Astrocyte (in vitro differentiated cells and primary cell): ENCODE data around the gene RETREG3.

ENCODE experiments used
- EZH2 ChIP-seq: IDR thresholded peaks from 2 replicates; pipeline ENCODE4 v1.6.1; 2012; ENCODE audit warnings: mild to moderate bottlenecking, low read length, inconsistent platforms; ENCODE audit not compliant: insufficient read depth
- TF ChIP-seq, protein P1 (sequence below): IDR thresholded peaks from 2 replicates; pipeline ENCODE4 v1.5.1; 2011; ENCODE audit warnings: low read depth, mild to moderate bottlenecking, inconsistent platforms, low read length, moderate library complexity; ENCODE audit not compliant: insufficient read depth

DNA sequence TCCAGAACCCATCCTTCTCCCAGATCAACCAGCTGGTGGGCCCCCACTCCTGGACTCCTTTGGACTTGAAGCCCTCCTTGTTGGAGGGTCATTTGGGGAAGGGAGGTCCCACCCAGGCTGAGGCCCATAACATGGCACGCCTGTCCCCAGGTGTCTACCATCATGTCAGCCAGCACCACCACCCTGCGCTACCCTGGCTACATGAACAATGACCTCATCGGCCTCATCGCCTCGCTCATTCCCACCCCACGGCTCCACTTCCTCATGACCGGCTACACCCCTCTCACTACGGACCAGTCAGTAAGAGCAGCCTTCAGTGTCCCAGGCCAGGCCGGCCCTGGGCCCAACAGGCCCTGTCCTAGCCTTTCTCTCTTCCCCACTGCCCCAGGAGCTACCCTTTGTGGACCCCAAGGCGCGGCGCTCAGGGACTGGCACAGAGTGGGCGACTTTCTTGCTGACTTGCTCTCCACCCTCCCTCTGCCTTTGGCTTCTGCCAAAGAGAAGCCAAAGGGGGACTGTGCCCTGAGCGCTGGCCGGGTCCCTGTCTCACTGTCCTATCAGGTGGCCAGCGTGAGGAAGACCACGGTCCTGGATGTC lies 4.6 kb upstream of the RETREG3 start:
- TF ChIP-seq, protein P1, sequence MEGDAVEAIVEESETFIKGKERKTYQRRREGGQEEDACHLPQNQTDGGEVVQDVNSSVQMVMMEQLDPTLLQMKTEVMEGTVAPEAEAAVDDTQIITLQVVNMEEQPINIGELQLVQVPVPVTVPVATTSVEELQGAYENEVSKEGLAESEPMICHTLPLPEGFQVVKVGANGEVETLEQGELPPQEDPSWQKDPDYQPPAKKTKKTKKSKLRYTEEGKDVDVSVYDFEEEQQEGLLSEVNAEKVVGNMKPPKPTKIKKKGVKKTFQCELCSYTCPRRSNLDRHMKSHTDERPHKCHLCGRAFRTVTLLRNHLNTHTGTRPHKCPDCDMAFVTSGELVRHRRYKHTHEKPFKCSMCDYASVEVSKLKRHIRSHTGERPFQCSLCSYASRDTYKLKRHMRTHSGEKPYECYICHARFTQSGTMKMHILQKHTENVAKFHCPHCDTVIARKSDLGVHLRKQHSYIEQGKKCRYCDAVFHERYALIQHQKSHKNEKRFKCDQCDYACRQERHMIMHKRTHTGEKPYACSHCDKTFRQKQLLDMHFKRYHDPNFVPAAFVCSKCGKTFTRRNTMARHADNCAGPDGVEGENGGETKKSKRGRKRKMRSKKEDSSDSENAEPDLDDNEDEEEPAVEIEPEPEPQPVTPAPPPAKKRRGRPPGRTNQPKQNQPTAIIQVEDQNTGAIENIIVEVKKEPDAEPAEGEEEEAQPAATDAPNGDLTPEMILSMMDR, result no peak
- TF ChIP-seq EZH2, result no peak
